A549 (cell line): ENCODE results near the gene CPAMD8.

Source experiments
- BHLHE40 ChIP-seq: IDR thresholded peaks from 2 replicates; pipeline ENCODE4 v1.6.1; 2012; ENCODE audit warnings: low read depth, low read length, inconsistent platforms
- CBX2 ChIP-seq: fragments of 200-600 bp; sonication (generic); IDR thresholded peaks from 2 replicates; pipeline ENCODE4 v1.6.1; 2016; ENCODE audit warnings: low read depth, mild to moderate bottlenecking, borderline replicate concordance
- CEBPB ChIP-seq, 2 experiments: fragments of >200 bp in 1 of 2; sonication (Bioruptor Twin) in 1 of 2; formaldehyde crosslinking in 1 of 2; IDR thresholded peaks; 2 replicates each; pipeline ENCODE4 v1.6.1; 2012 to 2016
- CTCF ChIP-seq: fragments of >200 bp; sonication (Bioruptor Twin); formaldehyde crosslinking; IDR thresholded peaks from 3 replicates; pipeline ENCODE4 v1.5.1; 2016
- KDM5A ChIP-seq: fragments of 200-600 bp; sonication (generic); IDR thresholded peaks from 2 replicates; pipeline ENCODE4 v1.6.1; 2016; ENCODE audit warnings: antibody characterized with exemption, mild to moderate bottlenecking
- MAFK ChIP-seq: fragments of 450-650 bp; IDR thresholded peaks from 2 replicates; pipeline ENCODE4 v1.6.1; 2014; ENCODE audit not compliant: partially characterized antibody
- MAX ChIP-seq: IDR thresholded peaks from 2 replicates; pipeline ENCODE4 v1.6.1; 2012
- NR3C1 ChIP-seq: fragments of >200 bp; sonication (Bioruptor Twin); formaldehyde crosslinking; IDR thresholded peaks from 3 replicates; pipeline ENCODE4 v1.6.1; 2017
- PHF8 ChIP-seq: fragments of 200-600 bp; sonication (generic); IDR thresholded peaks from 2 replicates; pipeline ENCODE4 v1.6.1; 2016; ENCODE audit warnings: low read depth, mild to moderate bottlenecking, antibody characterized with exemption, moderate library complexity, borderline replicate concordance
- POLR2A ChIP-seq: IDR thresholded peaks from 2 replicates; pipeline ENCODE4 v1.6.1; 2012; ENCODE audit warnings: mild to moderate bottlenecking, low read length
- RAD21 ChIP-seq, 2 experiments: fragments of >200 bp in 1 of 2; sonication (Bioruptor Twin) in 1 of 2; formaldehyde crosslinking in 1 of 2; IDR thresholded peaks in 1 of 2; conservative IDR thresholded peaks in 1 of 2; 2 replicates in 1 of 2; 3 replicates in 1 of 2; pipeline ENCODE4 v1.6.1; 2012 to 2018; ENCODE audit warnings: inconsistent platforms in 1 of 2
- RCOR1 ChIP-seq: fragments of 150-350 bp; IDR thresholded peaks from 2 replicates; pipeline ENCODE4 v1.6.1; 2014; ENCODE audit warnings: antibody characterized with exemption, low read length, low read depth
- RFX5 ChIP-seq: fragments of 450-650 bp; IDR thresholded peaks from 2 replicates; pipeline ENCODE4 v1.7.1; 2014; ENCODE audit warnings: antibody characterized with exemption, mild to moderate bottlenecking, moderate library complexity
- ZNF302 ChIP-seq: fragments of 250-450 bp; sonication (Bioruptor Pico); IDR thresholded peaks from 2 replicates; pipeline ENCODE4 v1.9.0; 2021; ENCODE audit warnings: inconsistent platforms, mild to moderate bottlenecking, moderate library complexity

- no peak for TF ChIP-seq RCOR1
- TF ChIP-seq RFX5: no peak
- no peak for TF ChIP-seq CBX2
- no peak for TF ChIP-seq KDM5A
- no peak for TF ChIP-seq BHLHE40
- TF ChIP-seq CTCF: no peak
- TF ChIP-seq CEBPB (IDR thresholded peaks at IDR 0.05): no peak
- TF ChIP-seq NR3C1: no peak
- no peak for TF ChIP-seq POLR2A
- no peak for TF ChIP-seq RAD21 (conservative IDR thresholded peaks at IDR 0.05 in 1 of 2, IDR thresholded peaks at IDR 0.05 in 1 of 2)
- no peak for TF ChIP-seq MAX
- TF ChIP-seq MAFK: no peak
- no peak for TF ChIP-seq PHF8
- TF ChIP-seq ZNF302: no peak
Observed at GRCh38 chr19:17026706-17027534, at the start of gene CPAMD8.
